Activated CD4-positive, alpha-beta T cell treated with anti-CD3 and anti-CD28 coated beads, Interleukin-2, amount 50 U/mL, for 48 hours (primary cell): ENCODE results near the gene LIPG.

Experiments
- DNase-seq, 2 experiments: peaks; one replicate each; pipeline ENCODE4 v3.0.0-alpha.2; 2020

Gene LIPG

GRCh38 chr18:49613641-49614151 lies 51.8 kb downstream of the LIPG start:
- DNase-seq, result no peak

GRCh38 chr18:49616618-49617328 lies 54.9 kb downstream of the LIPG start:
- DNase-seq, result no peak

GRCh38 chr18:49617329-49617695 lies 55.5 kb downstream of the LIPG start:
- DNase-seq, result no peak

- no peak for DNase-seq
Observed at GRCh38 chr18:49617865-49618264, 56.0 kb downstream of the LIPG start.

GRCh38 chr18:49618742-49619681 lies 57.2 kb downstream of the LIPG start:
- DNase-seq, result no peak

- no peak for DNase-seq
Observed at GRCh38 chr18:49619801-49620200, 57.9 kb downstream of the LIPG start.

- no peak for DNase-seq
Observed at GRCh38 chr18:49621301-49621700, 59.4 kb downstream of the LIPG start.

- no peak for DNase-seq
Observed at GRCh38 chr18:49621717-49622351, 60.0 kb downstream of the LIPG start.

GRCh38 chr18:49623571-49623970 lies 61.7 kb downstream of the LIPG start:
- DNase-seq, result no peak

- no peak for DNase-seq
Observed at GRCh38 chr18:49625021-49625691, 63.3 kb downstream of the LIPG start.

GRCh38 chr18:49626842-49627467 lies 65.1 kb downstream of the LIPG start:
- DNase-seq, result no peak

- DNase-seq, result no peak
Observed at GRCh38 chr18:49628119-49628518, 66.3 kb downstream of the LIPG start.

GRCh38 chr18:49628881-49629795 lies 67.3 kb downstream of the LIPG start:
- no peak for DNase-seq

GRCh38 chr18:49630246-49630699 lies 68.4 kb downstream of the LIPG start:
- no peak for DNase-seq

GRCh38 chr18:49631146-49631866 lies 69.4 kb downstream of the LIPG start:
- DNase-seq, result no peak

GRCh38 chr18:49632588-49632987 lies 70.7 kb downstream of the LIPG start:
- DNase-seq, result no peak

- DNase-seq, result no peak
Observed at GRCh38 chr18:49638209-49638785, 76.4 kb downstream of the LIPG start.

GRCh38 chr18:49638891-49639557 lies 77.2 kb downstream of the LIPG start:
- no peak for DNase-seq

- no peak for DNase-seq
Observed at GRCh38 chr18:49639643-49640391, 78.0 kb downstream of the LIPG start.
